KMS-11 (cell line): Measurements from ENCODE around the gene CETN3.

Experiments
- H2AFZ ChIP-seq: fragments of 200-600 bp; sonication (generic); 2 replicates; pipeline ENCODE4 v1.6.1; 2016; ENCODE audit warnings: antibody characterized with exemption, mixed run types, low read depth
- H3K27ac ChIP-seq: fragments of 200-600 bp; sonication (generic); 2 replicates; pipeline ENCODE4 v1.6.1; 2016; ENCODE audit warnings: mild to moderate bottlenecking, mixed run types
- H3K27me3 ChIP-seq: fragments of 200-600 bp; sonication (generic); 2 replicates; pipeline ENCODE4 v1.6.1; 2017; ENCODE audit warnings: mild to moderate bottlenecking, low read depth, mixed run types, moderate library complexity; ENCODE audit not compliant: insufficient read depth
- H3K36me3 ChIP-seq: fragments of 200-600 bp; sonication (generic); 2 replicates; pipeline ENCODE4 v1.6.1; 2017; ENCODE audit warnings: mild to moderate bottlenecking, mixed run types; ENCODE audit not compliant: insufficient read depth
- H3K4me1 ChIP-seq: fragments of 200-600 bp; sonication (generic); 2 replicates; pipeline ENCODE4 v1.6.1; 2016; ENCODE audit warnings: mild to moderate bottlenecking, low read depth, mixed run types; ENCODE audit not compliant: poor library complexity, severe bottlenecking
- H3K4me2 ChIP-seq: fragments of 200-600 bp; sonication (generic); 2 replicates; pipeline ENCODE4 v1.7.0; 2016; ENCODE audit warnings: mild to moderate bottlenecking, mixed run types
- H3K4me3 ChIP-seq: fragments of 200-600 bp; sonication (generic); IDR thresholded peaks from 2 replicates; pipeline ENCODE4 v1.6.1; 2017; ENCODE audit warnings: low read depth, low read length, mixed read lengths; ENCODE audit not compliant: insufficient read depth
- H3K79me2 ChIP-seq: fragments of 200-600 bp; sonication (generic); 2 replicates; pipeline ENCODE4 v1.6.1; 2016; ENCODE audit warnings: low read depth, mixed run types; ENCODE audit not compliant: insufficient read depth
- H3K9ac ChIP-seq: fragments of 200-600 bp; sonication (generic); 2 replicates; pipeline ENCODE4 v1.6.1; 2016; ENCODE audit warnings: mild to moderate bottlenecking, mixed run types
- H4K20me1 ChIP-seq: fragments of 200-600 bp; sonication (generic); 2 replicates; pipeline ENCODE4 v1.6.1; 2016; ENCODE audit warnings: mild to moderate bottlenecking, mixed run types; ENCODE audit not compliant: insufficient read depth
- CTCF ChIP-seq: fragments of 200-600 bp; sonication (generic); conservative IDR thresholded peaks from 2 replicates; pipeline ENCODE4 v1.6.1; 2017; ENCODE audit warnings: low read depth, mild to moderate bottlenecking, antibody characterized with exemption, low read length, moderate library complexity, mixed read lengths

Gene CETN3

GRCh38 chr5:90437663-90438062 lies 28.1 kb upstream of the CETN3 start:
- Histone ChIP-seq H4K20me1 (no peaks in the 10 kb centered on the region), H3K4me1 (peaks cover 11% of the 10 kb centered on the region), H3K9ac (no peak overlapping the region), H3K79me2 (no peaks in the 10 kb centered on the region), H3K4me2 (no peak overlapping the region), H2AFZ (no peak overlapping the region), H3K27me3 (no peaks in the 10 kb centered on the region), H3K4me3 (no peak overlapping the region), H3K27ac (no peak overlapping the region), H3K36me3 (no peaks in the 10 kb centered on the region)
- TF ChIP-seq CTCF, result no peak

- H3K4me1 ChIP-seq, result no peaks in the 10 kb centered on the region
- H3K27me3 ChIP-seq, result no peaks in the 10 kb centered on the region
- H3K36me3 ChIP-seq, result no peaks in the 10 kb centered on the region
- H3K27ac ChIP-seq, result no peak overlapping the region
- H3K79me2 ChIP-seq, result no peaks in the 10 kb centered on the region
- no peak overlapping the region for H3K4me3 ChIP-seq
- peak; percentile 74 for TF ChIP-seq CTCF
- no peak overlapping the region for H2AFZ ChIP-seq
- H3K4me2 ChIP-seq, result no peak overlapping the region
- no peaks in the 10 kb centered on the region for H4K20me1 ChIP-seq
- no peak overlapping the region for H3K9ac ChIP-seq
These were observed 24.7 kb upstream of the CETN3 start for GRCh38 chr5:90434116-90434714.

- H4K20me1 ChIP-seq, result no peaks in the 10 kb centered on the region
- no peaks in the 10 kb centered on the region for H3K27me3 ChIP-seq
- no peak for TF ChIP-seq CTCF
- H3K4me2 ChIP-seq, result peak overlapping the region; percentile 11; the same call in 1 of the 2 replicates
- no peaks in the 10 kb centered on the region for H3K36me3 ChIP-seq
- H3K4me3 ChIP-seq, result no peak overlapping the region
- H3K4me1 ChIP-seq, result peaks cover 14% of the 10 kb centered on the region
- no peak overlapping the region for H2AFZ ChIP-seq
- no peak overlapping the region for H3K27ac ChIP-seq
- H3K9ac ChIP-seq, result no peak overlapping the region
- H3K79me2 ChIP-seq, result no peaks in the 10 kb centered on the region
These were observed 14.7 kb upstream of the CETN3 start for GRCh38 chr5:90424245-90424644.

GRCh38 chr5:90421136-90421535 lies 11.6 kb upstream of the CETN3 start:
- H3K79me2 ChIP-seq, result no peaks in the 10 kb centered on the region
- no peak overlapping the region for H3K4me3 ChIP-seq
- no peaks in the 10 kb centered on the region for H3K36me3 ChIP-seq
- H3K4me1 ChIP-seq, result peaks cover 21% of the 10 kb centered on the region
- H4K20me1 ChIP-seq, result no peaks in the 10 kb centered on the region
- no peak for TF ChIP-seq CTCF
- no peak overlapping the region for H2AFZ ChIP-seq
- no peak overlapping the region for H3K4me2 ChIP-seq
- no peaks in the 10 kb centered on the region for H3K27me3 ChIP-seq
- H3K9ac ChIP-seq, result no peak overlapping the region
- H3K27ac ChIP-seq, result no peak overlapping the region
